ENCODE results near the gene LDLRAD4.

The LDLRAD4 gene

GRCh38 chr18:13610555-13611141 lies 392.1 kb downstream of the LDLRAD4 start:
- TF ChIP-seq, protein P1, sequence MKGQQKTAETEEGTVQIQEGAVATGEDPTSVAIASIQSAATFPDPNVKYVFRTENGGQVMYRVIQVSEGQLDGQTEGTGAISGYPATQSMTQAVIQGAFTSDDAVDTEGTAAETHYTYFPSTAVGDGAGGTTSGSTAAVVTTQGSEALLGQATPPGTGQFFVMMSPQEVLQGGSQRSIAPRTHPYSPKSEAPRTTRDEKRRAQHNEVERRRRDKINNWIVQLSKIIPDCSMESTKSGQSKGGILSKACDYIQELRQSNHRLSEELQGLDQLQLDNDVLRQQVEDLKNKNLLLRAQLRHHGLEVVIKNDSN (IDR thresholded peaks at IDR 0.05): 0 out of 2 replicates have a peak, but pooled peaks have one; percentile 6
- TF ChIP-seq, protein P2, sequence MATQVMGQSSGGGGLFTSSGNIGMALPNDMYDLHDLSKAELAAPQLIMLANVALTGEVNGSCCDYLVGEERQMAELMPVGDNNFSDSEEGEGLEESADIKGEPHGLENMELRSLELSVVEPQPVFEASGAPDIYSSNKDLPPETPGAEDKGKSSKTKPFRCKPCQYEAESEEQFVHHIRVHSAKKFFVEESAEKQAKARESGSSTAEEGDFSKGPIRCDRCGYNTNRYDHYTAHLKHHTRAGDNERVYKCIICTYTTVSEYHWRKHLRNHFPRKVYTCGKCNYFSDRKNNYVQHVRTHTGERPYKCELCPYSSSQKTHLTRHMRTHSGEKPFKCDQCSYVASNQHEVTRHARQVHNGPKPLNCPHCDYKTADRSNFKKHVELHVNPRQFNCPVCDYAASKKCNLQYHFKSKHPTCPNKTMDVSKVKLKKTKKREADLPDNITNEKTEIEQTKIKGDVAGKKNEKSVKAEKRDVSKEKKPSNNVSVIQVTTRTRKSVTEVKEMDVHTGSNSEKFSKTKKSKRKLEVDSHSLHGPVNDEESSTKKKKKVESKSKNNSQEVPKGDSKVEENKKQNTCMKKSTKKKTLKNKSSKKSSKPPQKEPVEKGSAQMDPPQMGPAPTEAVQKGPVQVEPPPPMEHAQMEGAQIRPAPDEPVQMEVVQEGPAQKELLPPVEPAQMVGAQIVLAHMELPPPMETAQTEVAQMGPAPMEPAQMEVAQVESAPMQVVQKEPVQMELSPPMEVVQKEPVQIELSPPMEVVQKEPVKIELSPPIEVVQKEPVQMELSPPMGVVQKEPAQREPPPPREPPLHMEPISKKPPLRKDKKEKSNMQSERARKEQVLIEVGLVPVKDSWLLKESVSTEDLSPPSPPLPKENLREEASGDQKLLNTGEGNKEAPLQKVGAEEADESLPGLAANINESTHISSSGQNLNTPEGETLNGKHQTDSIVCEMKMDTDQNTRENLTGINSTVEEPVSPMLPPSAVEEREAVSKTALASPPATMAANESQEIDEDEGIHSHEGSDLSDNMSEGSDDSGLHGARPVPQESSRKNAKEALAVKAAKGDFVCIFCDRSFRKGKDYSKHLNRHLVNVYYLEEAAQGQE (IDR thresholded peaks at IDR 0.05; ENCODE audit: low read depth): no peak
- no peak for TF ChIP-seq NFIC (IDR thresholded peaks at IDR 0.05)

GRCh38 chr18:13611142-13611600 lies 392.6 kb downstream of the LDLRAD4 start:
- TF ChIP-seq EGR1 (IDR thresholded peaks at IDR 0.05): no peak
- TF ChIP-seq, protein P3, sequence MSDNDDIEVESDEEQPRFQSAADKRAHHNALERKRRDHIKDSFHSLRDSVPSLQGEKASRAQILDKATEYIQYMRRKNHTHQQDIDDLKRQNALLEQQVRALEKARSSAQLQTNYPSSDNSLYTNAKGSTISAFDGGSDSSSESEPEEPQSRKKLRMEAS (IDR thresholded peaks at IDR 0.05): no peak
- TF ChIP-seq TAF1 (IDR thresholded peaks at IDR 0.05; ENCODE audit: low read depth): no peak
- TF ChIP-seq RAD21 (IDR thresholded peaks at IDR 0.05; ENCODE audit: low read depth): no peak
- TF ChIP-seq CREB1 (IDR thresholded peaks at IDR 0.05; ENCODE audit: low read depth): no peak
- TF ChIP-seq, protein P2 (IDR thresholded peaks at IDR 0.05; ENCODE audit: low read depth): no peak
- no peak for TF ChIP-seq EP300 (IDR thresholded peaks at IDR 0.05; ENCODE audit: borderline replicate concordance)
- TF ChIP-seq TCF12 (IDR thresholded peaks at IDR 0.05; ENCODE audit: low read depth): no peak
- TF ChIP-seq ZBTB7A (IDR thresholded peaks at IDR 0.05; ENCODE audit: low read depth): no peak

GRCh38 chr18:13611601-13612195 lies 393.1 kb downstream of the LDLRAD4 start:
- no peak for TF ChIP-seq RAD21 (IDR thresholded peaks at IDR 0.05; ENCODE audit: low read depth)
- no peak for TF ChIP-seq ZBTB7A (IDR thresholded peaks at IDR 0.05; ENCODE audit: low read depth)
- TF ChIP-seq, protein P2 (IDR thresholded peaks at IDR 0.05; ENCODE audit: low read depth): no peak
- TF ChIP-seq NFIC (IDR thresholded peaks at IDR 0.05): no peak
- TF ChIP-seq, protein P3 (IDR thresholded peaks at IDR 0.05): no peak
- no peak for TF ChIP-seq EP300 (IDR thresholded peaks at IDR 0.05; ENCODE audit: borderline replicate concordance)
- TF ChIP-seq TCF12 (IDR thresholded peaks at IDR 0.05; ENCODE audit: low read depth): no peak
- no peak for TF ChIP-seq CREB1 (IDR thresholded peaks at IDR 0.05; ENCODE audit: low read depth)
- TF ChIP-seq, protein P1 (IDR thresholded peaks at IDR 0.05): no peak
- TF ChIP-seq FOXM1 (IDR thresholded peaks at IDR 0.05; ENCODE audit: borderline replicate concordance, low read depth): no peak
- TF ChIP-seq CEBPB (IDR thresholded peaks at IDR 0.05): no peak
- no peak for TF ChIP-seq YY1 (IDR thresholded peaks at IDR 0.05; ENCODE audit: low read depth)
- TF ChIP-seq EGR1 (IDR thresholded peaks at IDR 0.05): no peak
- no peak for TF ChIP-seq TEAD4 (IDR thresholded peaks at IDR 0.05)
- TF ChIP-seq TAF1 (IDR thresholded peaks at IDR 0.05; ENCODE audit: low read depth): no peak

DNA sequence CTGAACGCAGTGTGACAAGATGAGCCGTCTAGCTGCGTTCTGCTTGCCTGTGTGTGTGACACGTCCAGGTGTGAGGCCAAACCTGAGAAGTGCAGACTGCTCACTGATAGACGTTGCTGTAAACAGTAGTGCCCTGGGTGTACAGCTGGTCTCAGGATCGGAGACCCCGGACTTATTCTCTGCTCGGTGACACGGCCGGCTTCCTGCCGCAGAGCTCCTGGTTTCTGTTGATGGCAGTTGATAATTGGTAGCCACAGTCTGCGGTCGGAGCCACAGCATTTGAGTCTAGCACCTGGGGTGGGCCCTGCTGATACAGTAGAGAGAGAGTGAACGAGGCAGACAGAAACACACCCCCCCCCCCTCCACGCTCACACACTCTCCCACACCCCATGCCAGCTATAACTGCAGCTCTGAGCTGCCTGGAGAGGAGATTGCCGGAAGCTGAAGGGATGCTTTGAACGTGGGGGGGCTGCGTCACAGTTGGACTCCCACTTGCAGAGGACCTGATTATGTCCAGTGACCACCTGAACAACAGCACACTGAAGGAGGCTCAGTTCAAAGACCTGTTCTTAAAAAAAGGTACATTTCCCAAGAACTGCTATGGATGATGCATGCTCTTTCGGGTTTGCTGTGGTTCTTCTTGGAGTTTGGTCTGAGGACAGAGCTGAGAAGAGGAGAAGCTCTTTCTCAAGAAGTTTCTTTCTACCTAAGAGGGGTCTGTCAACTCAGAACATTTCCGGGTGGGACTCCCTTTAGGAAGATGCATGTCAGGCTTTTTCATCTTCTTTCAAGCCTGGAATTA lies 393.8 kb downstream of the LDLRAD4 start:
- TF ChIP-seq TEAD4 (IDR thresholded peaks at IDR 0.05) (no peak), CEBPB (IDR thresholded peaks at IDR 0.05) (no peak), EP300 (IDR thresholded peaks at IDR 0.05; ENCODE audit: borderline replicate concordance) (no peak), NFIC (IDR thresholded peaks at IDR 0.05) (no peak), ZBTB7A (IDR thresholded peaks at IDR 0.05; ENCODE audit: low read depth) (no peak), TAF1 (IDR thresholded peaks at IDR 0.05; ENCODE audit: low read depth) (no peak)
- TF ChIP-seq, protein P2 (IDR thresholded peaks at IDR 0.05; ENCODE audit: low read depth): no peak
